Gastroesophageal sphincter (tissue), 3 donors: Measurements from ENCODE around the gene SELENOS.

Experiments used
- POLR2A ChIP-seq, 2 donors: fragments of 450-650 bp; IDR thresholded peaks; one replicate each; pipeline ENCODE4 v1.6.1; 2017; ENCODE audit warnings: antibody characterized with exemption in 2 of 2, mild to moderate bottlenecking in 2 of 2, moderate library complexity in 1 of 2
- TF ChIP-seq, protein P1 (sequence below), 4 experiments: fragments of 200-600 bp in 2 of 4; fragments of 450-650 bp in 2 of 4; sonication (generic) in 1 of 4; IDR thresholded peaks; one replicate each; pipeline ENCODE4 v1.5.1; 2017 to 2019; ENCODE audit warnings: antibody characterized with exemption in 4 of 4, mild to moderate bottlenecking in 2 of 4, moderate library complexity in 2 of 4

DNA sequence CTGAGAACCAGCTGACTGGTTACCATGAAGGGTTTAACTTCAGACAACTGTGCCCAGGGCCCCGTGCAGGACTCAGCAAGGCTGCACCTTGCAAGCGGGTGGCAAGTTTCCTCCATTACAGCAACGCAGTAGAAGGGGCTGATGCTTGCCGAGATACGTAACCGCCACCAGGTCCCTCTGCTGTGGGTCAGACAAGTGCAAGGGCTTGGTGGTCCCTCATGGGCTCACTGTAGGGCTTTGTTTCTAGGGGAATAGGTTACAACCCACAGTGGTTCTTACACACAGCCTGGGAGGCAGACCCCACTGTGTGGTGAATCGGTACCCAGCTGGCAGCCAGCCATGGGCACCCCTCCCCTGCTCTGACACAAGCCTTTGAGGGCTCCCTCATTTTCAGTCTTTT lies 33.2 kb upstream of the SELENOS start:
- TF ChIP-seq, protein P1, sequence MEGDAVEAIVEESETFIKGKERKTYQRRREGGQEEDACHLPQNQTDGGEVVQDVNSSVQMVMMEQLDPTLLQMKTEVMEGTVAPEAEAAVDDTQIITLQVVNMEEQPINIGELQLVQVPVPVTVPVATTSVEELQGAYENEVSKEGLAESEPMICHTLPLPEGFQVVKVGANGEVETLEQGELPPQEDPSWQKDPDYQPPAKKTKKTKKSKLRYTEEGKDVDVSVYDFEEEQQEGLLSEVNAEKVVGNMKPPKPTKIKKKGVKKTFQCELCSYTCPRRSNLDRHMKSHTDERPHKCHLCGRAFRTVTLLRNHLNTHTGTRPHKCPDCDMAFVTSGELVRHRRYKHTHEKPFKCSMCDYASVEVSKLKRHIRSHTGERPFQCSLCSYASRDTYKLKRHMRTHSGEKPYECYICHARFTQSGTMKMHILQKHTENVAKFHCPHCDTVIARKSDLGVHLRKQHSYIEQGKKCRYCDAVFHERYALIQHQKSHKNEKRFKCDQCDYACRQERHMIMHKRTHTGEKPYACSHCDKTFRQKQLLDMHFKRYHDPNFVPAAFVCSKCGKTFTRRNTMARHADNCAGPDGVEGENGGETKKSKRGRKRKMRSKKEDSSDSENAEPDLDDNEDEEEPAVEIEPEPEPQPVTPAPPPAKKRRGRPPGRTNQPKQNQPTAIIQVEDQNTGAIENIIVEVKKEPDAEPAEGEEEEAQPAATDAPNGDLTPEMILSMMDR (IDR thresholded peaks at IDR 0.05), result no peak
- TF ChIP-seq POLR2A (IDR thresholded peaks at IDR 0.05), result no peak
